Erythroblast (primary cell): ENCODE data around the gene IL1RL1.

Source experiments
- GATA1 ChIP-seq: IDR thresholded peaks from 2 replicates; pipeline ENCODE4 v1.6.1; 2011; ENCODE audit warnings: low read depth, mild to moderate bottlenecking, control low read depth, low read length, moderate library complexity
- POLR2A ChIP-seq: IDR thresholded peaks from 2 replicates; pipeline ENCODE4 v1.6.1; 2011; ENCODE audit warnings: mild to moderate bottlenecking, low read length

DNA sequence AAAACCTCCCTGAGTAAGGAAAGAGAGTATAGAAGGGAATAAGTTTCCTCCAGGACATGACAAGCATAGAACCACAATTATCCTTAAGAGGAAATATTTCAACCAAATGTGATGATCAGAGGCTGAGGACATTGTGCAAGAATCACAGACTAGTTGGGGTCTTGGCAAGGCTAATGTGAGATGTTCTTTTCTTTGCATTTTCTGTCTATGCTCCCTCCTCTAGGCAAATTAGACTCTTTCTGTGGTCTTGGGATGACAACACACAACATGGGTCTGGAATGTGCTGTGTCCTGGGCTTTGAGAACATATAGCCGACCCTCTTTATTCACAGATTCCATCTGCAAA is 32.0 kb upstream of the IL1RL1 start:
- no peak for TF ChIP-seq POLR2A
- TF ChIP-seq GATA1: no peak
